HepG2 (cell line): ENCODE measurements around the gene ZNF3. TPM values are rescaled to one million over a fixed set of nuclear protein-coding genes. Genes with fewer than 3 reads are reported as not detected.
A peak's percentile ranks its signal among the peaks of the same experiment; 100 is the strongest.

Source experiments
- BHLHE40 ChIP-seq: IDR thresholded peaks from 2 replicates; pipeline ENCODE4 v1.6.1; 2011; ENCODE audit warnings: low read length, improper control_type of control experiment
- CCAR2 ChIP-seq: fragments of 200-400 bp; formaldehyde crosslinking; optimal IDR thresholded peaks from 2 replicates; pipeline ENCODE3; 2018; ENCODE audit warnings: low read depth, mild to moderate bottlenecking, low read length, moderate library complexity
- E2F1 ChIP-seq: sonication (generic); formaldehyde crosslinking; IDR thresholded peaks from 2 replicates; pipeline ENCODE4 v1.5.0; 2020; ENCODE audit warnings: missing genetic modification reagents
- EEA1 ChIP-seq: sonication (generic); formaldehyde crosslinking; IDR thresholded peaks from 2 replicates; pipeline ENCODE4 v1.5.1; 2020; ENCODE audit warnings: mild to moderate bottlenecking, missing genetic modification reagents, borderline replicate concordance
- ELF1 ChIP-seq: sonication (generic); formaldehyde crosslinking; IDR thresholded peaks from 2 replicates; pipeline ENCODE4 v1.4.0; 2020; ENCODE audit warnings: missing genetic modification reagents
- FOXK1 ChIP-seq: sonication (generic); formaldehyde crosslinking; IDR thresholded peaks from 2 replicates; pipeline ENCODE4 v1.4.0; 2020; ENCODE audit warnings: low read depth, missing genetic modification reagents, borderline replicate concordance
- HOXA7 ChIP-seq: sonication (generic); formaldehyde crosslinking; IDR thresholded peaks from 2 replicates; pipeline ENCODE4 v1.8.1; 2022; ENCODE audit warnings: mild to moderate bottlenecking, missing genetic modification reagents, moderate library complexity
- IKZF4 ChIP-seq: sonication (generic); formaldehyde crosslinking; IDR thresholded peaks from 2 replicates; pipeline ENCODE4 v1.5.1; 2020; ENCODE audit warnings: borderline replicate concordance, mild to moderate bottlenecking, low read depth, missing genetic modification reagents; ENCODE audit errors: not compliant biosample characterization
- KAT2B ChIP-seq: fragments of 150-350 bp; IDR thresholded peaks from 2 replicates; pipeline ENCODE4 v1.6.1; 2014; ENCODE audit warnings: low read depth, low read length, borderline replicate concordance
- NR1H2 ChIP-seq: sonication (generic); formaldehyde crosslinking; IDR thresholded peaks from 2 replicates; pipeline ENCODE4 v1.8.1; 2022; ENCODE audit warnings: low read depth, missing genetic modification reagents, borderline replicate concordance
- PAXIP1 ChIP-seq: sonication (generic); formaldehyde crosslinking; conservative IDR thresholded peaks from 2 replicates; pipeline ENCODE4 v1.4.0; 2020; ENCODE audit warnings: mild to moderate bottlenecking, missing genetic modification reagents, moderate library complexity
- SALL2 ChIP-seq: sonication (generic); formaldehyde crosslinking; IDR thresholded peaks from 2 replicates; pipeline ENCODE4 v1.8.1; 2023; ENCODE audit warnings: mild to moderate bottlenecking, missing genetic modification reagents, inconsistent platforms
- SRY ChIP-seq: sonication (generic); formaldehyde crosslinking; IDR thresholded peaks from 2 replicates; pipeline ENCODE4 v1.8.0; 2022; ENCODE audit warnings: mild to moderate bottlenecking, missing genetic modification reagents
- TP53 ChIP-seq: sonication (generic); formaldehyde crosslinking; conservative IDR thresholded peaks from 2 replicates; pipeline ENCODE4 v1.4.0; 2020; ENCODE audit warnings: missing genetic modification reagents
- ZBTB25 ChIP-seq: IDR thresholded peaks from 2 replicates; pipeline ENCODE4 v1.6.1; 2018; ENCODE audit warnings: missing genetic modification reagents
- ZNF17 ChIP-seq: sonication (generic); formaldehyde crosslinking; IDR thresholded peaks from 2 replicates; pipeline ENCODE4 v1.5.0; 2020; ENCODE audit warnings: mild to moderate bottlenecking, missing genetic modification reagents
- ZNF33B ChIP-seq: sonication (generic); formaldehyde crosslinking; IDR thresholded peaks from 2 replicates; pipeline ENCODE4 v1.5.1; 2020; ENCODE audit warnings: mild to moderate bottlenecking, missing genetic modification reagents
- ZNF430 ChIP-seq: sonication (generic); formaldehyde crosslinking; IDR thresholded peaks from 2 replicates; pipeline ENCODE4 v1.9.0; 2021; ENCODE audit warnings: mild to moderate bottlenecking, missing genetic modification reagents
- ZNF605 ChIP-seq: sonication (generic); formaldehyde crosslinking; IDR thresholded peaks from 2 replicates; pipeline ENCODE4 v1.8.0; 2022; ENCODE audit warnings: mild to moderate bottlenecking, missing genetic modification reagents
- ZNF7 ChIP-seq: IDR thresholded peaks from 2 replicates; pipeline ENCODE4 v1.6.1; 2016; ENCODE audit warnings: missing biosample characterization, missing genetic modification reagents
- ZNF710 ChIP-seq: sonication (generic); formaldehyde crosslinking; IDR thresholded peaks from 2 replicates; pipeline ENCODE4 v1.5.0; 2020; ENCODE audit warnings: mild to moderate bottlenecking, missing genetic modification reagents, borderline replicate concordance
- ZNF720 ChIP-seq: sonication (generic); formaldehyde crosslinking; IDR thresholded peaks from 2 replicates; pipeline ENCODE4 v1.4.0; 2020; ENCODE audit warnings: missing genetic modification reagents
- ZNF749 ChIP-seq: sonication (generic); formaldehyde crosslinking; IDR thresholded peaks from 2 replicates; pipeline ENCODE4 v1.8.0; 2022; ENCODE audit warnings: mild to moderate bottlenecking, missing genetic modification reagents, moderate library complexity, borderline replicate concordance
- polyA plus RNA-seq, 8 experiments: library from polyadenylated mRNA; depleted of rRNA in 3 of 8; stranded (reverse) in 7 of 8; unstranded in 1 of 8; fragments of >200 nt; fragmentation: Illumina TruSeq in 4 of 8; extraction: Trizol in 4 of 8; gene quantifications; 2 replicates each; pipeline versions ENCODE4 v1.2.1 to v1.2.3, GENCODE V29; 2011 to 2016; ENCODE audit warnings: low read depth in 4 of 8, missing spikeins in 1 of 8, mixed read lengths in 1 of 8; ENCODE audit not compliant: insufficient read depth in 1 of 8
- total RNA-seq, 5 experiments: library from RNA; depleted of rRNA; stranded (reverse); fragments of >200 nt; fragmentation: Illumina TruSeq; extraction: Trizol; gene quantifications; 2 replicates each; pipeline ENCODE4 v1.2.3, GENCODE V29; 2016; ENCODE audit warnings: low read depth in 1 of 5

The ZNF3 gene
- total and polyA plus RNA-seq, 2 of the 13 experiments (the other 11 are each of a cell fraction or from before 2014, with no cell fraction given), result 33.7 to 56.9 TPM

GRCh38 chr7:100100420-100101015 is 19.0 kb upstream of the ZNF3 start (continued):
- TF ChIP-seq ZNF710 (peak; percentile 38; the same call in 1 of the 2 replicates), TP53 (CRISPR knock-in tag) (no peak), BHLHE40 (peak; percentile 33; the same call in 1 of the 2 replicates), ELF1 (CRISPR knock-in tag) (peak; percentile 83), ZBTB25 (CRISPR knock-in tag) (peak; percentile 99), ZNF33B (CRISPR knock-in tag) (peak; percentile 35; the same call in 1 of the 2 replicates), EEA1 (CRISPR knock-in tag) (peak; percentile 60; the same call in 1 of the 2 replicates), CCAR2 (no peak), FOXK1 (CRISPR knock-in tag) (peak; percentile 99), NR1H2 (CRISPR knock-in tag) (no peak), IKZF4 (CRISPR knock-in tag) (peak; percentile 16), ZNF749 (CRISPR knock-in tag) (no peak), E2F1 (CRISPR knock-in tag) (no peak; the same call in none of the 2 replicates), ZNF720 (CRISPR knock-in tag) (no peak), PAXIP1 (peak; percentile 64), ZNF430 (CRISPR knock-in tag) (peak; percentile 38; the same call in 1 of the 2 replicates), SRY (CRISPR knock-in tag) (peak; percentile 84), ZNF7 (CRISPR knock-in tag) (no peak), KAT2B (no peak), SALL2 (CRISPR knock-in tag) (peak; percentile 85; the same call in 1 of the 2 replicates), HOXA7 (CRISPR knock-in tag) (no peak), ZNF17 (CRISPR knock-in tag) (no peak), ZNF605 (CRISPR knock-in tag) (peak; percentile 74)
